ENCODE results near the gene NYAP1. TPM values are rescaled to one million over a fixed set of nuclear protein-coding genes. Genes with fewer than 3 reads are reported as not detected.
A peak's percentile ranks its signal among the peaks of the same experiment; 100 is the strongest.

Gene NYAP1
- total RNA-seq, 2 experiments from 2014 or later, result 0.66 to 0.75 TPM

DNA sequence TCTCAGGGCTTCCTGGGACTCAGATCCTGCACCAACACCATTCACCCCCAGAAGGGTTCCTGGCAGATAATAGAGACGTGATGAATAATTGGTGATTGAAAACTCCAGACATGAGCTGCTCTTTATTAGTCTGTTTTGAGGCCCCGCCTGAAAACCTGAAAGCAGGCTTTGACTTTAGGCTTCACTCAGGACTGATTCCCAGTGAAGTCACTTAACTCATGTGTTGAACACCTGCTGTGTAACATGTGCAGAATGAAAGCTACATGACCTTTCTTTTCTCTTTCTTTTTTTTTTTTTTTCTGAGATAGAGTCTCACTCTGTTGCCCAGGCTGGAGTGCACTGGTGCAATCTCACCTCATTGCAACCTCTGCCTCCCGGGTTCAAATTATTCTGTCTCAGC is 28.5 kb upstream of the NYAP1 start:
- no peaks in the 10 kb centered on the region for H3K9me3 Mint-ChIP-seq
- CTCF ChIA-PET, result interaction anchor here (0.9 kb wide), 1 partner anchor 28 kb away, joined by 3 read pairs; no protein-coding TSS in a partner anchor
- Histone ChIP-seq H3K36me3 (ENCODE audit: insufficient read depth, low read length) (peaks cover 10% of the 10 kb centered on the region), H3K27ac (ENCODE audit: low read depth in 1 of 2, low read length in 2 of 2) (no peak overlapping the region), H3K9me3 (ENCODE audit: control insufficient read depth in 1 of 2, insufficient read depth in 1 of 2, low read length in 2 of 2) (no peaks in the 10 kb centered on the region), H3K4me3 (ENCODE audit: low read length) (no peak overlapping the region), H3K4me1 (ENCODE audit: insufficient read depth, low read length) (peaks cover 23% of the 10 kb centered on the region), H3K27me3 (ENCODE audit: control insufficient read depth in 1 of 2, insufficient read depth in 2 of 2, low read length in 2 of 2) (no peaks in the 10 kb centered on the region)
- ATAC-seq (ENCODE audit: poor library complexity), result no peak
- intact Hi-C loops (cut with DNase I, micrococcal nuclease), result no loop called here
- peak overlapping the region; percentile 38 for H3K4me3 Mint-ChIP-seq
- peak overlapping the region; percentile 85 for H3K27ac Mint-ChIP-seq
- POLR2A ChIA-PET, result interaction anchor here (0.5 to 3.2 kb wide), 7 partner anchors 8 to 131 kb away, joined by 3 to 22 read pairs (median 5); partner anchors contain the start of genes FBXO24, LRCH4, MEPCE and PPP1R35
- peaks cover 23% of the 10 kb centered on the region for H3K4me1 Mint-ChIP-seq (ENCODE audit: low read depth)
- H3K27me3 Mint-ChIP-seq, result no peaks in the 10 kb centered on the region
- no peak for DNase-seq
- TF ChIP-seq, protein P1, sequence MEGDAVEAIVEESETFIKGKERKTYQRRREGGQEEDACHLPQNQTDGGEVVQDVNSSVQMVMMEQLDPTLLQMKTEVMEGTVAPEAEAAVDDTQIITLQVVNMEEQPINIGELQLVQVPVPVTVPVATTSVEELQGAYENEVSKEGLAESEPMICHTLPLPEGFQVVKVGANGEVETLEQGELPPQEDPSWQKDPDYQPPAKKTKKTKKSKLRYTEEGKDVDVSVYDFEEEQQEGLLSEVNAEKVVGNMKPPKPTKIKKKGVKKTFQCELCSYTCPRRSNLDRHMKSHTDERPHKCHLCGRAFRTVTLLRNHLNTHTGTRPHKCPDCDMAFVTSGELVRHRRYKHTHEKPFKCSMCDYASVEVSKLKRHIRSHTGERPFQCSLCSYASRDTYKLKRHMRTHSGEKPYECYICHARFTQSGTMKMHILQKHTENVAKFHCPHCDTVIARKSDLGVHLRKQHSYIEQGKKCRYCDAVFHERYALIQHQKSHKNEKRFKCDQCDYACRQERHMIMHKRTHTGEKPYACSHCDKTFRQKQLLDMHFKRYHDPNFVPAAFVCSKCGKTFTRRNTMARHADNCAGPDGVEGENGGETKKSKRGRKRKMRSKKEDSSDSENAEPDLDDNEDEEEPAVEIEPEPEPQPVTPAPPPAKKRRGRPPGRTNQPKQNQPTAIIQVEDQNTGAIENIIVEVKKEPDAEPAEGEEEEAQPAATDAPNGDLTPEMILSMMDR (IDR thresholded peaks at IDR 0.05), result no peak
- H3K36me3 Mint-ChIP-seq (ENCODE audit: low read depth), result peaks cover 12% of the 10 kb centered on the region

DNA sequence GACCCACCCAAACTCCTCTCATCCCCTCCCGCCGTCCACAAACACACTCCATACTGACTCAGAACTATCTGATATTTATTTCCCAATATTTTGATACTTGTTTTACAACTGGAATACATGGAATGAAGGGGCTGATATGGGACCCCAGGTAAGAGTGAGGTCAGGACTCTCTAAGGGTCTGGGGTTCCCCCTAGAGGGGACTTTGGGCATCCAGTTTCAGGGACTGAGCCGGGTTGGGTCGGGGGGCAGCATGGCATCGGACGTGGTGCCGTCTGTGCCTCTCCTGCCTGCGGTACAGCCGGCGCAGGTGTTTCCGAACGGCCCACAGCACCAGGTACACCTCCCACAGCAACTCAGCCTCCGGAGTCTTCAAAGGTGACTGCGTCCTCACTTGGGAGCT is 27.2 kb upstream of the NYAP1 start:
- no peaks in the 10 kb centered on the region for H3K9me3 Mint-ChIP-seq
- Histone ChIP-seq H3K4me3 (ENCODE audit: low read length) (no peak overlapping the region), H3K9me3 (ENCODE audit: control insufficient read depth in 1 of 2, insufficient read depth in 1 of 2, low read length in 2 of 2) (no peaks in the 10 kb centered on the region), H3K27ac (ENCODE audit: low read depth in 1 of 2, low read length in 2 of 2) (no peak overlapping the region), H3K4me1 (ENCODE audit: insufficient read depth, low read length) (peaks cover 15% of the 10 kb centered on the region), H3K27me3 (ENCODE audit: control insufficient read depth in 1 of 2, insufficient read depth in 2 of 2, low read length in 2 of 2) (no peaks in the 10 kb centered on the region), H3K36me3 (ENCODE audit: insufficient read depth, low read length) (peaks cover 22% of the 10 kb centered on the region)
- peak overlapping the region; percentile 85 for H3K27ac Mint-ChIP-seq
- H3K27me3 Mint-ChIP-seq, result no peaks in the 10 kb centered on the region
- peaks cover 23% of the 10 kb centered on the region for H3K36me3 Mint-ChIP-seq (ENCODE audit: low read depth)
- DNase-seq, result no peak
- TF ChIP-seq, protein P1 (IDR thresholded peaks at IDR 0.05), result no peak
- intact Hi-C loops (cut with DNase I, micrococcal nuclease), result no loop called here
- POLR2A ChIA-PET, result no interaction called here
- H3K4me1 Mint-ChIP-seq (ENCODE audit: low read depth), result peaks cover 15% of the 10 kb centered on the region
- CTCF ChIA-PET, result no interaction called here
- ATAC-seq (ENCODE audit: poor library complexity), result no peak
- H3K4me3 Mint-ChIP-seq, result no peak overlapping the region

- no peaks in the 10 kb centered on the region for H3K27me3 Mint-ChIP-seq
- ChIA-PET POLR2A (no interaction called here), CTCF (no interaction called here)
- H3K36me3 Mint-ChIP-seq (ENCODE audit: low read depth), result peaks cover 28% of the 10 kb centered on the region
- no peak for ATAC-seq (ENCODE audit: poor library complexity)
- no peak for DNase-seq
- H3K9me3 ChIP-seq (ENCODE audit: control insufficient read depth in 1 of 2, insufficient read depth in 1 of 2, low read length in 2 of 2), result no peaks in the 10 kb centered on the region
- H3K4me3 ChIP-seq (ENCODE audit: low read length), result no peak overlapping the region
- no peaks in the 10 kb centered on the region for H3K27me3 ChIP-seq (ENCODE audit: control insufficient read depth in 1 of 2, insufficient read depth in 2 of 2, low read length in 2 of 2)
- peaks cover 15% of the 10 kb centered on the region for H3K4me1 Mint-ChIP-seq (ENCODE audit: low read depth)
- H3K27ac ChIP-seq (ENCODE audit: low read depth in 1 of 2, low read length in 2 of 2), result no peak overlapping the region
- TF ChIP-seq, protein P1 (IDR thresholded peaks at IDR 0.05), result no peak
- H3K27ac Mint-ChIP-seq, result peak overlapping the region; percentile 39
- intact Hi-C loops (cut with DNase I, micrococcal nuclease), result no loop called here
- peaks cover 25% of the 10 kb centered on the region for H3K36me3 ChIP-seq (ENCODE audit: insufficient read depth, low read length)
- H3K9me3 Mint-ChIP-seq, result no peaks in the 10 kb centered on the region
- no peak overlapping the region for H3K4me3 Mint-ChIP-seq
- peaks cover 15% of the 10 kb centered on the region for H3K4me1 ChIP-seq (ENCODE audit: insufficient read depth, low read length)
Observed at GRCh38 chr7:100457033-100457432, 26.7 kb upstream of the NYAP1 start.

All from CD4-positive, alpha-beta T cell (primary cell).